ENCODE data around the gene PCK2.

GRCh38 chr14:24100982-24101494 is 6.9 kb downstream of the PCK2 start:
- TF ChIP-seq CTCF (IDR thresholded peaks at IDR 0.05) (no peak), POLR2A (IDR thresholded peaks at IDR 0.05) (no peak)

All from adrenal gland (tissue), 5 donors.